ENCODE measurements around the gene IZUMO4.

Gene IZUMO4

GRCh38 chr19:2059422-2060201, 37.1 kb upstream of the IZUMO4 start:
- DNase-seq: no peak

GRCh38 chr19:2060884-2061494, 35.7 kb upstream of the IZUMO4 start:
- DNase-seq: no peak

- peak; percentile 98 to 100 for DNase-seq
These were observed 35.0 kb upstream of the IZUMO4 start for GRCh38 chr19:2061495-2062388.

GRCh38 chr19:2062389-2062729, 34.4 kb upstream of the IZUMO4 start:
- no peak for DNase-seq

- DNase-seq: no peak
These were observed 33.9 kb upstream of the IZUMO4 start for GRCh38 chr19:2062770-2063169.

GRCh38 chr19:2063824-2064223, 32.9 kb upstream of the IZUMO4 start:
- no peak for DNase-seq

- DNase-seq: no peak
These were observed 32.3 kb upstream of the IZUMO4 start for GRCh38 chr19:2064395-2064787.

GRCh38 chr19:2064788-2065524, 31.8 kb upstream of the IZUMO4 start:
- DNase-seq: no peak

- no peak for DNase-seq
These were observed 26.3 kb upstream of the IZUMO4 start for GRCh38 chr19:2070436-2070827.

- DNase-seq: no peak
These were observed 25.6 kb upstream of the IZUMO4 start for GRCh38 chr19:2070986-2071673.

GRCh38 chr19:2072757-2073551, 23.8 kb upstream of the IZUMO4 start:
- DNase-seq: no peak

- no peak for DNase-seq
These were observed 20.2 kb upstream of the IZUMO4 start for GRCh38 chr19:2076526-2076944.

- DNase-seq: no peak
These were observed 19.3 kb upstream of the IZUMO4 start for GRCh38 chr19:2077398-2077797.

- DNase-seq: no peak
These were observed 18.7 kb upstream of the IZUMO4 start for GRCh38 chr19:2077833-2078619.

GRCh38 chr19:2079076-2079864, 17.4 kb upstream of the IZUMO4 start:
- no peak for DNase-seq

- no peak for DNase-seq
These were observed 16.8 kb upstream of the IZUMO4 start for GRCh38 chr19:2079865-2080301.

- DNase-seq: no peak
These were observed 16.3 kb upstream of the IZUMO4 start for GRCh38 chr19:2080336-2080988.

- no peak for DNase-seq
These were observed 14.6 kb upstream of the IZUMO4 start for GRCh38 chr19:2081873-2082810.
